GM23248 (cell line): ENCODE results near the gene IGF2BP3.

Experiments used
- EZH2 ChIP-seq: fragments of 200-600 bp; sonication (generic); IDR thresholded peaks from 2 replicates; pipeline ENCODE4 v1.6.1; 2018; ENCODE audit warnings: antibody characterized with exemption, mild to moderate bottlenecking; ENCODE audit not compliant: insufficient read depth, poor library complexity, severe bottlenecking
- EZH2phosphoT487 ChIP-seq: fragments of 200-600 bp; sonication (generic); IDR thresholded peaks from 2 replicates; pipeline ENCODE4 v1.6.1; 2018; ENCODE audit warnings: antibody characterized with exemption, moderate library complexity, mild to moderate bottlenecking, low read depth; ENCODE audit not compliant: insufficient read depth

DNA sequence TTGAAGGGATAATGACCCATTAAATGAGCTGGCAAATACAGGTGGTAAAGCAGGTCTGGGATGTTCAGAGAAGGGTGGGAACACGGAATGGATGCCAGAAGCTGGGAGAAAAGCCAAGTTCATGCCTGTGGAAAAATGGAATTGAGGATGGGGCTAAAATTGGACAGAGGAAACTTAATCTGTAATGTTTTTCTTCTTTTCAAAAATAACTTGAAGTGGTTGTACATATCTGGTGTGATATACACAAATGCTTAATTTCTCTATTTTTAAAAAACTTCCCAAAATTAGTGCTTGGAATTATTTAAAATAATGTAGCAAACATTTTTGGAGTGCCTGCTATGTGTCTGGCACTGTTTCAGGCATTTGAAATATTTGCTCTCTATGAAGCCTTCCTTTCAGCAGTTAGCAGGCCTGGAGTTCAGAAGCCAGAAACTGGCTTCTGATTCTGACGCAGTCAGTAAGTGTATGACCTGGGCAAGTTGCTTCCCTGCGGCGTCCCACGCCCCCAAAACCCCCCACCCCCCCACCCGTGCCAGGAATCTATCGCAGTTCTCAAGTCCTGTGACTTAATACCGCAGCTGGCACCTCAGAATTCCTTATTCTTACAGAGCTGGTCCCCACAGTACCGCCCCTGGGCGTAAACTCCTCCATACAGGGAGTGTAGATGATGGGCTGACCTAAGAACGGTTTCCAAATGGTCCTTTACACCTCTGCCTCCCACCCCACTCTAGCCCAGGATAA is 172.0 kb downstream of the IGF2BP3 start:
- TF ChIP-seq EZH2: no peak
- TF ChIP-seq EZH2phosphoT487: no peak
